ENCODE results near the gene ECI1.
A peak's percentile ranks its signal among the peaks of the same experiment; 100 is the strongest.
"Not testable (repeated sequence)": the region's sequence is repeated elsewhere in the genome, so short reads cannot be mapped to it uniquely, and the experiment has no call there.

ECI1 gene

DNA sequence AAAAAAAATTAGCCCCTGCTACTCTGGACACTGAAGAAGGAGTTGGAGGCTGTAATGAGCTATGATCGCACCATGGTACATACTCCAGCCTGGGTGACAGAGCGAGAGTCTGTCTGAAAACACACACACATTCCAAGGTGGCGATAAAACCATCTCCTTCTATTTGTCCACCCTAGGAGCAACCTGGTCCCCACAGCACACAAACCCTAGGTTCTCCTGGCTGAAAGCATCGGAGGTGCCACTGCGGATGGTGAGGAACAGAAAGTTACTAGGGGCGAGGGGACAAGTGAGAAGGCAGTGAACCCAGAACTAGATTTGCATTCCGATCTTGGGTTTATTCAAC lies 1.4 kb upstream of the ECI1 start:
- no peak for DNase-seq

DNA sequence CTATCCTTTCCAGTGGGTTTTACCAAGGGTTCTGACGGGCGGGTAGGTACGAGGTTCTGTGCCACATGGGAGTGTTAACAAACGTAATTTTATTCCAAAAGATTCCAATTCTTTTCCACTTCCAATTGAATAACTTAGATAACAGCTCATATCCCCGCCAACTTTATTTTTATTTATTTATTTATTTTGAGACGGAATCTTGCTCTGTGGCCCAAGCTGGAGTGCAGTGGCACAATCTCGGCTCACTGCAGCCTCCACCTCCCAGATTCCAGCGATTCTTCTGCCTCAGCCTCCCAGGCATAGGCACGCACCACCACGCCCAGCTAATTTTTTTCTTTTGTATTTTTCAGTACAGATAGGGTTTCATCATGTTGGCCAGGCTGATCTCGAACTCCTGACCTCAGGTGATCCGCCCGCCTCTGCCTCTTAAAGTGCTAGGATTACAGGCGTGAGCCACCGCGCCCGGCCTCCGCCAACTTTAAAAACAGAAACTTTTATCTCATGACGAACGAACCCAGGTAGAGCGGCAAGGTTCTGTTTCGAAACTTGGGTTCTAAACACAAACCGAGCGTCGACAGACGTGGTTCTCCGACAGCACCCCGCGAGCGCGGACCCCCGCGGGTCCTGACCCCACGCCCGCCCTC lies 613 bp downstream of the ECI1 start:
- peak; percentile 69 for DNase-seq

DNA sequence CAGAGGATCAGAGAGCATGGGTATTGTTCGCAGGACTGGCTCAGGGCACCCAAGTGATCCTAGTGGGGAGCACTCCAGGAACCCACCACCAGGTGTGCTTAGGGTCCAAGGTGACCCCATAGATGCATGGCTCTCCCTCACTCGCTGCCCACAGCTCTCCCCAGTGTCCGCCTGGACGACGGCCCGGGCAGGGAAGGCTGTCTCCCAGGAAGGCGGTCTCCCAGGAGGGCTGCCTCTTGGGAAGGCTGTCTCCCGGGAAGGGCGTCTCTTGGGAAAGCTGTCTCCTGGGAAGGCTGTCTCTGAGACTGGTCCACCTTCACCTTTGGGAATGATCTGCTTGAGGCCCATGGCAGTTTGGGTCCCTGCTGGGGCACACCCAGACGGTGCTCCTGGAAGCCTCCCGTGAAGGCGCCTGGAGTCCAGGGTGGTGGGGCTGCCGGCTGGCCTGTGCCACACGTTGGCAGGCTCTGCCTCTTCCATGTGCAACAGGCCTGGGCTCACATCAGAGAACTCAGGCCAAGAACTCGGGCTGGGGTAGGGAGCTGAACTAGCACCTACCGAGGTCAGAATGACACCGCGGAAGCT lies 5.0 kb downstream of the ECI1 start:
- DNase-seq: no peak

DNA sequence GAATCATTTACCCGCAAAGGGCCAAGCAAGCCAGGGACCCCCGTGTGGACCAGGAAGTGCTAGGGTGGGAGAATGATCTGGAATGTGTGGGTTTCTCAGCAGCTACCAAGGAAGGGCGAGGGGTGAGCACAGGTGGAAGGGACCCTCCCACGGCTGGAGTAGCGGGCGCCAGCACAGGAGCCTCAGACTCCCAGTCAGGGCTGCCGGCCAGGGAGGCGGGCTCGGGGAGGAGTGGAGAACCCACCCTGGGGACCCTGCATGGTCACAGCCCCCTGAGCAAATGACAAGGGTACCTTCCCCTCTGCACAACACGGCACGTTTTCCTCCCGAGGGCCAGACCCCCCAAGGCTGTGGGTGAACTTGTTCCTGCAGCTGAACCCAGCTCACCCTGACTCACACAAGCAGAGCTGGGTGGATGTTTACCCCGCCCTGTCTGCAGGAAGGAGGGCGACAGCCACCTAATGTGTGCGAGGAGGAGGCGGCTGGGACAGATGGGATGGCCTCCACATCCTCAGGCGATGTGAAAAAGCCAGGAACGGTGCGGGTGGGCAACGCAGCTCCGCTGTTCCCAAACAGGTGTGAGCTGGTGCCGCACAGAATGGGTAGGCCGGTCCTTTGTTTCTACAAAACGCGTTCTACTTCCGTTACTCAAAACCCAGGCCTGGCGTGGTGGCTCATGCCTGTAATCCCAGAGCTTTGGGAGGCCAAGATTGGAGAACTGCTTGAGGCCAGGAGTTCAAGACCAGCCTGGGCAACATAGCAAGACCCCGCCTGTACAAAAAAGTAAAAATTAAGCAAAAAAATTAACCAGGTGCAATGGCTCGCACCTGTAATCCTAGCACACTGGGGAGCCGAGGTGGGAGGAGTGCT lies 6.2 kb downstream of the ECI1 start:
- DNase-seq: no peak

DNA sequence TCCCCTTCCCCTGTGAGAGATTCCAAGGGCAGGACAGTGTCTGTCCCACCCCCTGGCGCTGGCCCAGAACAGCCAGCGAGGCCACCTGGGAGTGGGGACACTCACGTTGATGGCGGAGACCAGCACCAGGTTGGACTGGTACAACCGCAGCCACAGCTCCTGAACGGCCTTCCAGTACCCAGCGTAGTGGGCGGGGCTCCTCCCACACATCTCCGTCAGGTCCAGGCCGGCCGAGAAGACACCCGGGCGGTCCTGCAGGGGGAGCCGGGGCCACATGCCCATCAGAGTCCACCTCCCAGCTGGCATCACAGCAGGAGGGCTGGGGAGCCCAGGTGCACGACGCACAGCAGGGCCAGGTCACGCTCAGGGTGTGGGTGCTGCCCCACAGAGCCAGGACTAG lies 7.1 kb downstream of the ECI1 start:
- no peak for DNase-seq

DNA sequence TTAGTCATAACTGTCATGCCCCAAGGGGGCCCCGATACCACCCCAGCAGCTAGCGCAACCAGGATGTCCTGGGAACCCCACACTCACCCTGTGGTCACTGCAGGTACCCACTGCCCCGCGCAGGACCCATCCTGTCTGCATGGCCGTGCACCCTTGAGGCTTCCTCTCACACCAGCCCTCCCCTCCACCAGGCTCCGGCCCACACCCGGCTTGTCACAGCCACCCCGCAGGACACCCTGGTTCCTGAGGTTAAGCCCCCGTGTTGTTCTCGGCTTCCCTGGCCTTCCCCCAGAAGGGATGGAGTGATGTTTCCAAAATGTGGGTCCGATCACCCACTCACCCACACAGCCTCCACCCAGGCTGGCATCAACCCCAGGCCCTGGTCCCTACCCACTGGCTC lies 7.6 kb downstream of the ECI1 start:
- DNase-seq: no peak

DNA sequence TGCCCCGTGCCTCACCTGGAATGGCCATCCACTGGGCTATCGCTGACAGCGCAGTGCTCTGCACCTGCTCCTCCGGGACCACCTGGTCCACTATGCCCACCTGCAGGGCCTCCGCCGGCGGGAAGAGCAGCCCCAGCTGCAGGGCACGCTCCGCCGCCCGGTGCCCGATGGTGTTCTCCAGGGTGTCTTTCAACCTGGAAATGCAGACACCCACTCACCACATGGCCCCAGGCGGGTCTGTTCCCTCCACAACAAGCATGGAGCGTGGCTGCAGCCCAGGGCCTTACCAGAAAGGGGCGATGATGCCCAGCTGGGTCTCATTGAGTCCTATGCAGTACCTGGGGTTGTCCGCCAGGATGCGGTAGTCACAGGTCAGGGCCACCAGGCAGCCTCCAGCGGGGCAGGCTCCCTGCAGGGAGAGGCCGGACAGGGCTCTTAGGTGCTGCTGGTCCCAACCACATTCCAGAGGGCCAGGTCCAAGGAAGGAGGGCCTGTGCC lies 8.3 kb downstream of the ECI1 start:
- DNase-seq: no peak

DNA sequence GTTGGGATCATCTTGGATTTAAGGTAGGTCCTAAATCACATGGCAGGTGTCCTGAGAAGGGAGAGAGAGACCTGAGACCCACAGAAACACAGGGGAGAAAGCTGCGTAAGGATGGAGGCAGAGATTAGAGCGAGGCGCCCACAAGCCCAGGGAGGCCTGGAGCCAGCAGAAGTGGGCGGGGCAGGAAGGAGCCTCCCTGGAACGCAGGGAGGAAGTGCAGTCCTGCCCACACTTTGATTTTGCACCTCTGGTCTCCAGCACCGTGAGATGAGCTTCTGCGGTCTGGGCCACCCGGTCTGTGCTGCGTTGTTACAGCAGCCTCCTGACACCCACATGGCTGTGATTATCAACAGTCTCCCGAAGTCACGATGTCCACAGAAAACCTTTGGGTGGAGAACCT lies 8.8 kb downstream of the ECI1 start:
- no peak for DNase-seq

DNA sequence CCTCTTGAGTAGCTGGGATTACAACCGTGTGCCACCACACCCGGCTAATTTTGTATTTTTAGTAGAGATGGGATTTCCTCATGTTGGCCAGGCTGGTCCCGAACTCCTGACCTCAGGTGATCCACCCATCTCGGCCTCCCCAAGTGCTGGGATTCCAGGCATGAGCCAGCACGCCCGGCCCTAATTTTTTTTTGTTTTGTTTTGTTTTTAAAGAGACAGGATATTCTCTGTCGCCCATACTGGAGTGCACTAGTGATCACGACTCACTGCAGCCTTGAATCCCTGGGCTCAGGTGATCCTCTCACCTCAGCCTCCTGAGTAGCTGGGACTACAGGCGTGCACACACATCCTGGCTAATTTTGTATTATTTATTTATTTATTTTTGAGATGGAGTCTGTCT lies 11.1 kb downstream of the ECI1 start:
- DNase-seq: not testable (repeated sequence)

DNA sequence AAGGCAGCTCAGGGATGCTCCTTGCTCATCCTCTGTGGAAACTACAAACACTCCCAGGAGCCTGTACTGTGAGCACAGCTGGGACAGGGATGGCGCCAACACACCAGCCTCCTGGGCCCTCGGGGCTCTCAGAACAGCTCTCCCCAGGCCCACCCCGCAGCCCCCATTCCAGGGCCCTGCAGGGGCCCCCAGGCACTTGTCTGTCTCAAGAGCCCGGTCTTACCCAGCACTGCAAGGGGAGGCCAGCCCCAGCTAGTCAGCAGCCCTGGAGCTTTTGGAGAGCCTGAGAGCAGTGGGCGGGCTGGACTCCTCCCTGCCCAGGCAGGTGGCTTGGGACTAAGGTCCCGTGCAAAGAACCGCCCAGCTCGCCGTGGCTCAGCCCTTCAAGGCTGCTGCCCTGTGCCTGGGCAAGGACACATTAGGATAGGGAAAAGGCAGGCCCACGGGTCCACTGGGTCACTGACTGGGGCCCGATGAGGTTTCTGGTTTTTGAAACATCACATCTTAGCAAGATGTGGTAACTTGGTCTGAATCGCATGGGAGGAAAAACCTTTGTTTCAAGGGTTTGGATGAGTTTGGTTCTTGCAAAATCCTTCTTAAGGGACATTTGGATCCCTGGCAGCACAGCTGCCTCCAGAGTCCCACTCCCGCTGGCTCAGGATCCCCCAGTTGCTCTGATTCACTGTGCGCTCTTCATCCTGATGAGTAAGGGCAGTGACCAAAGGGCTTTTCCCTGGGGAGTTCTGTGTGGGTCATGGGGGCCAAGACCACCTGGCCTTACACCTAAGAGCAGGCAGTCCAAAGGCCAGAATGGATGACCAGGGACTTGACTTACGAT lies 12.3 kb downstream of the ECI1 start:
- DNase-seq: no peak

DNA sequence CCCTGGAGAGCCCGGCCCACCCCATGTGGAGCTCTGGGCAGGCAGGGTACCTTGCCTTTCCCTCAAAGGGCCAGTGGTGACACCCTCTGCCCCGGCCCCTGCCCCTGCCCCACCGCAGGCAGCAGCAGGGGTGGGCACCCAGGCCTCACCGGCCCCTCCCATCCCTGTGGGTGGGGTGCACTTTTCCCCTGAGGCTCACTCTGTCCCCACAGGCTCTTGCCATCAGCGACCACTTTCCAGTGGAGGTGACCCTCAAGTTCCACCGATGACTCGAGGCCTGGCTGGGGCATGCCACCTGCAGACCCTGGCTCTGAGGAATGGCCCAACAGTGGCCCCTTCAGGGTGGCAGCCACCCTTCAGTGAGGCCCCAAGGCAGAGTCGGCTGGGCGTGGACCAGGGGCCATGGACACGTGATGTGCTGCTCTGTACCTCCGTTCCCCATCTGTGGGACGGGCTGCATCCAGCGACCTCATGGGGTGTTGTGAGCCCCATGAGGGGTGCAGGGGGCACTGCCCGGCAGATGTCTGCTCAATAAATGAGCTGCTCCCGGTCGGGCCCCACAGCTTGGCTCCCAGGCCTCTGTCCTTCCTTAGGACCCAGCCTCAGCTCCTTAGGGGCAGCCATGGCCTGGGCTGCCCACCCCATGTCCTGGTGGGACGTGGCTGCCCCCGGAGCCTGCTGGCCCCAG lies 13.1 kb downstream of the ECI1 start:
- DNase-seq: no peak

DNA sequence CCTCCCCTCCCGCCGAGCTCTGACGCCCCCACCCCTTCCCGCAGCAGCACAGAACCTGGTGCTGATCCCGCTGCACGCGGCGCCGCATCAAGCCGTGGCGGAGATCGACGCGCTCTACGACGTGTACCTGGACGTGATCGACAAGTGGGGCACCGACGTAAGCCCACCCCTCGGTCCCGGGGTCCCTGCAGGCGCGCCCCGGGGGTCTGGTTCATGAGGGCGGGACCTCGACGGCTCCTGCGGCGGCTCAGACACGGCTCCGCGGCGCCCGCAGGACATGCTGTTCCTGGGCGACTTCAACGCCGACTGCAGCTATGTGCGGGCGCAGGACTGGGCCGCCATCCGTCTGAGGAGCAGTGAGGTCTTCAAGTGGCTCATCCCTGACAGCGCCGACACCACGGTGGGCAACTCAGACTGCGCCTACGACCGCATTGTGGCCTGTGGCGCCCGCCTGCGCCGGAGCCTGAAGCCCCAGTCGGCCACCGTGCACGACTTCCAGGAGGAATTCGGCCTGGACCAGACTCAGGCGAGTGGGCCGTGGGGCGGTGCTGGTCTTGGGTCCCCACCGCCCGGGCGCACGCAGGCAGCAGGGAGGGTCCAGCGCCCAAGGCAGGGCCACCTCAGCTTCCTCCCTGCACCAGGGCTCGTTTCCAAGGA lies 13.8 kb downstream of the ECI1 start:
- DNase-seq: no peak

DNA sequence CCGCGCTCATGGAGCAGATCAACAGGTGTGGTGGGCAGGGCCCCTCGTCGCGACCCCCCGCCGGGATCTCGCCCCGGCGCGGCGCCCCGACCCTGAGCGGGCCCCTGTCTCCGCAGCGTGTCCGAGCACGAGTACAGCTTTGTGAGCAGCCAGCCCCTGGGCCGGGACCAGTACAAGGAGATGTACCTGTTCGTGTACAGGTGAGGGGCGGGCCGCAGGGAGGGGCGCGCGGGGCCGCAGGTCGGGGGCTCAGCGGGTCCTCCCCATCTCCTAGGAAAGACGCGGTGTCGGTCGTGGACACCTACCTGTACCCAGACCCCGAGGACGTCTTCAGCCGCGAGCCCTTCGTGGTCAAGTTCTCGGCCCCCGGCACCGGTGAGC lies 14.3 kb downstream of the ECI1 start:
- DNase-seq: no peak

DNA sequence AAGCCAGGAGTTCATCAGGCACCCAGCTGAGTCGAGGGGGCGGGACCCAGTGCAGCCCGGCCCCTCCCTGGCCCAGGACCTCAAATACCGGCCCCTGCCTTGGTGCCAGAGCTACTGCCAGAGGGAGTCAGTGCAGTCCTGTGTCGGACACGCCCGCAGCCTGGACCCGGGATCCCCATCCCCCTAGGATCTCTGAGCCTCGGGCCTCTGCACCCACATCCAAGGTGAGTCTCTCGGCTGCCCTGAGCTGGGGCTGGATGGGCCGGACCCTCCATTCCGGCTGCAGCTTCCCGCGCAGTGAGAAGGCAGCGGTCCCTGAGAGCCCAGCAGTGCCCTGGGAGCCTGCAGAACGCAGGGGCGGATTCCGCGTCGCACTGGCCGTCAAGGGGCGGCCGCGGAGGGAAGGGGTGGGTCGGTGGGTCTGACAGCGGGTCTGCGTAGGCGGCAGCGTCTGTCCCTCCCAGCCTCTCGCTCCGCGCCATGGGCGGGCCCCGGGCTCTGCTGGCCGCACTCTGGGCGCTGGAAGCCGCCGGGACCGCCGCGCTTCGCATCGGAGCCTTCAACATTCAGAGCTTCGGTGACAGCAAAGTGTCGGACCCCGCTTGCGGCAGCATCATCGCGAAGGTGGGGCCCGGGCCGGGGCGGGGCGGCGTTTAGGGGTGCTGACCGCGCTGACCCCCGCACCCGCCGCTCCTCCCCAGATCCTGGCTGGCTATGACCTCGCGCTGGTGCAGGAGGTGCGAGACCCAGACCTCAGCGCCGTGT lies 14.9 kb downstream of the ECI1 start, which contains the start of gene DNASE1L2:
Gene DNASE1L2, plus strand, starts transcription at position 108 of the 765 bp plus-strand sequence. Its CDS starts 373 bp downstream, at position 481.
- no peak for DNase-seq

DNA sequence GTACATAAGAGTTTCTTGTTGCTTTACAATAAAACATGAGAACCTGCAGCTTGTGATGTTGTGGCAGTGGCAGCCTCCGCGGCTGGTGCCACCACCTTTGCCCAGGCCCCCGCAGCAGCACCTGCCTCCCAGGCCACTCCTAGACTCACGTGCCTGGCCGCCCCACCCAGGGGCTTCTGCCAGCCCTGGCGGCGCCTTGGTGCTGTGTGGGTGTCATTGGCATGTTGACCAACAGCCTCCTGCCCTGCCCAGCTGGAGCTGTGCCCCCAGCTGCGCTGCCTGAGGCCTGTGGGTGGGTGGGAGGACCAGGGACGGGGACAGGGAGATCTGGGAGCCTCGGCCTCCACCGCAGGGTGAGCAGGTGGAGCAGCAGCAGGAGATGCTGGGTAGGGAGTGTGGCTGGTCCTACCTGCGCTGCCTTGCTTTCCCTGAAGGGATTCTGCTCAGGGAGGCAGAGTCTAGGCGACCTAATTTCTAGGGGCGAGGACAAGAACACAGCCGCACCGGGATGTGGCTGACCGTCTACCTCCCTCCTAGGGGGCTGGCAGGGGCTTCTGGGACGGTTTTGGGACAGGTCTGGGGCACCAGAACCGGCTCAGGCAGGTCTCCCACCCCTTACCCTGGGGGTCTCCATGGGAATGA lies 15.6 kb downstream of the ECI1 start:
- DNase-seq: no peak

DNA sequence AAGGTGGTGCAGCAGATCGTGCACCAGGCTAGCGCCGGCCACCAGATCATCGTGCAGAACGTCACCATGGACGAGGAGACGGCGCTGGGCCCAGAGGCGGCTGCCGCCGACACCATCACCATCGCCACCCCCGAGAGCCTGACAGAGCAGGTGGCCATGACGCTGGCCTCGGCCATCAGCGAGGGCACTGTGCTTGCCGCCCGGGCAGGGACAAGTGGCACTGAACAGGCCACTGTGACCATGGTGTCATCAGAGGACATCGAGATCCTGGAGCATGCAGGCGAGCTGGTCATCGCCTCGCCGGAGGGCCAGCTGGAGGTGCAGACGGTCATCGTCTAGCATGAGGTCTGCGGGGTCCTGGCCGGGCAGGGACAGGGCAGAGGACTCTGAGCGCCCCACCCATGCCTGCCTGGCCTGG lies 16.1 kb downstream of the ECI1 start:
- DNase-seq: no peak

DNA sequence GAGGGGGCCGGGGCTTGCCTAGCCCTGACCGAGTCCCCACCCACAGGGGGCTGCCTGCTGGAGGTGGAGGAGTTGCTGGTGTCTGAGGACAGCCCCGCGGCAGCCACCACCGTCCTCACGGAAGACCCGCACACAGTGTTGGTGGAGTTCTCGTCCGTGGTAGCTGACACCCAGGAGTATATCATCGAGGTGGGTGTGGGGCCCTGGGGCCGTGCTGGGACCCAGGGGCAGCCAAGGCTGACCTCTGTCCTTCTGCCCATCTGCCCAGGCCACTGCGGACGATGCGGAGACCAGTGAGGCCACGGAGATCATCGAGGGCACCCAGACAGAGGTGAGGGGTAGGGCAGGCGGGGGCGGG lies 16.6 kb downstream of the ECI1 start:
- DNase-seq: no peak

DNA sequence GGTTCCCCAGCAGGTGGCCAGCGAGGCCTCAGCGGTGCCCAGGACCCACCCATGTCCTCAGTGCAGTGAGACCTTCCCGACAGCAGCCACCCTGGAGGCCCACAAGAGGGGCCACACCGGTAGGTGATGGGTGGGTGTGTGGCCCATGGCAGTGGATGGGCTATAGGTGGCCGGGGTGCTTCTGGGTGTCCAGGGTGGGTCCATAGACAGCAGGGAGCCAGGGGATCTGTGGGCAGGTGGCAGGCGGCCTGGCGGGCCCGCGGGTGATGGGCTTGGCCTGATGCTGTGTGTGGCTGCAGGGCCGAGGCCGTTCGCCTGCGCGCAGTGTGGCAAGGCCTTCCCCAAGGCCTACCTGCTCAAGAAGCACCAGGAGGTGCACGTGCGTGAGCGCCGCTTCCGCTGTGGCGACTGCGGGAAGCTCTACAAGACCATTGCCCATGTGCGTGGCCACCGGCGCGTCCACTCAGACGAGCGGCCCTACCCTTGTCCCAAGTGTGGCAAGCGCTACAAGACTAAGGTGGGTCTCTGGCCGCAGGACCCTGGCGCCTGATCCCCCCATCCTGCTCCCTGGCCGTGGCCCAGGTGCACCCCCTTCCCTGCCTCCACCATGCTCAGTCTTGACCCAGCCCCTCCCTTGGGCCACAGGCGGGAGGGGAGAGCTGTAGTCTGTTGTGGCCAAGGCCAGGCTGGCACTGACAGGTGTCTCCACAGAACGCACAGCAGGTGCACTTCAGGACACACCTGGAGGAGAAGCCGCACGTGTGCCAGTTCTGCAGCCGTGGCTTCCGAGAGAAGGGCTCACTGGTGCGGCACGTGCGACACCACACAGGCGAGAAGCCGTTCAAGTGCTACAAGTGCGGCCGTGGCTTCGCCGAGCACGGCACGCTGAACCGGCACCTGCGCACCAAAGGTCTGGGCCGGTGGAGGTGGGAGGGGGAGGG lies 17.2 kb downstream of the ECI1 start:
- no peak for DNase-seq

DNA sequence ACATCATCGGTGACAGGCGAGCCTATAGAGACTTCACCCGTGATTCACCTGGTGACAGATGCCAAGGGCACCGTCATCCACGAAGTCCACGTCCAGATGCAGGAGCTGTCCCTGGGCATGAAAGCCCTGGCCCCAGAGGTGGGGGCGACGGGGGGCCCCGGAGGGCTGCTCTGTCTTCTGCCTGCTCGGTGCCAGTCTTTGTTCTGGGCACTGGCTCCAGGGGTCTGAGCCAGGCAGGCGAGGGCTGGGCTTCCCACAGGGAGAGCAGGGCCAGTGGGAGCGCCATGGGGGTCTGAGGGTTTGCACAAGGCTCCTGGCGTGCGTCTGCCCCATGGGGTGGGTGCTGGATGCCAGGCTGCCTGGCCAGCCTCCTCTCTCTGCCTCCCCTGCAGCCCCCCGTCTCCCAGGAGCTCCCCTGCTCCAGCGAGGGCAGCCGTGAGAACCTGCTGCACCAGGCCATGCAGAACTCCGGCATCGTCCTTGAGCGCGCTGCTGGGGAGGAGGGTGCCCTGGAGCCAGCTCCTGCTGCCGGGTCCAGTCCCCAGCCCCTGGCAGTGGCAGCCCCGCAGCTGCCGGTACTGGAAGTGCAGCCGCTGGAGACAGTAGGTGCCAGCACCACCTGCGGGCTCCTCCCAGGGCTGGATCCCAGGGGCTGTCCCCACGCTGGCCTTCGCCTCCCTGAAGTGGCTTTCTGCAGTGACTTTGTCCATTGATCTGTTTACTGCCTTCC lies 18.2 kb downstream of the ECI1 start:
- no peak for DNase-seq
